HCT116 (cell line): ENCODE results near the gene WWOX. TPM values are rescaled to one million over a fixed set of nuclear protein-coding genes. Genes with fewer than 3 reads are reported as not detected.

Experiments
- ATAC-seq: fragments of 200-7000 bp; cut with Tn5 transposase; 2 replicates; pipeline ENCODE4 v1.9.1; 2020; ENCODE audit warnings: mild to moderate bottlenecking, moderate library complexity
- BruUV-seq: library from RNA; stranded (reverse); fragments of 400-500 nt; replicated peaks from 2 replicates; lab custom pipeline; 2021; lab: Mats Ljungman, UMichigan
- CTCF ChIA-PET: fragments of 300-600 bp; sonication (Branson Sonifier 250); formaldehyde crosslinking; loops from one replicate; lab custom pipeline; 2021; ENCODE audit warnings: antibody characterized with exemption; lab: Charles Lee
- POLR2A ChIA-PET: fragments of 300-600, 350-600 bp; sonication (Branson Sonifier 250); formaldehyde crosslinking; loops from one replicate; lab custom pipeline; 2021; ENCODE audit warnings: antibody characterized with exemption; lab: Charles Lee
- RAD21 ChIA-PET, 2 experiments: fragments of 300-600 bp; sonication (Branson Sonifier 250); formaldehyde crosslinking; loops; one replicate each; lab custom pipeline; 2023; ENCODE audit warnings: low total read pairs in 2 of 2; ENCODE audit not compliant: uncharacterized antibody in 2 of 2, unreplicated experiment in 2 of 2, low non-redundant PET in 1 of 2; lab: Charles Lee
- DNase-seq: peaks from one replicate; pipeline ENCODE4 v3.0.0-alpha.2; 2010; ENCODE audit warnings: low read depth, low spot score
- H2AFZ ChIP-seq: fragments of 200-600 bp; shearing (Covaris generic), sonication (generic); 2 replicates; pipeline ENCODE4 v1.6.1; 2017; ENCODE audit warnings: low read depth, mixed run types, mixed read lengths, antibody characterized with exemption, low read length; ENCODE audit not compliant: poor library complexity, severe bottlenecking
- H3K27ac ChIP-seq: 2 replicates; pipeline ENCODE4 v1.5.1; 2012; ENCODE audit warnings: low read depth, low read length
- H3K27me3 ChIP-seq: fragments of 200-600 bp; sonication (generic); 2 replicates; pipeline ENCODE4 v1.6.1; 2016; ENCODE audit warnings: mixed run types, low read length, mixed read lengths; ENCODE audit not compliant: insufficient read depth
- H3K36me3 ChIP-seq, 2 experiments: fragments of 200-500 bp in 1 of 2; fragments of 200-600 bp in 1 of 2; sonication (Bioruptor generic) in 1 of 2; sonication (generic) in 1 of 2; 2 replicates each; pipeline versions ENCODE4 v1.5.1 to v1.6.1; 2014 to 2016; ENCODE audit warnings: low read length in 2 of 2, inconsistent platforms in 1 of 2, mixed read lengths in 1 of 2, mixed run types in 1 of 2; ENCODE audit not compliant: insufficient read depth in 2 of 2, control insufficient read depth in 1 of 2
- H3K4me1 ChIP-seq, 2 experiments: fragments of 200-600 bp in 1 of 2; sonication (generic) in 1 of 2; 2 replicates each; pipeline versions ENCODE4 v1.5.1 to v1.6.1; 2012 to 2017; ENCODE audit warnings: low read length in 2 of 2, inconsistent platforms in 1 of 2, mild to moderate bottlenecking in 1 of 2, mixed read lengths in 1 of 2, mixed run types in 1 of 2, moderate library complexity in 1 of 2; ENCODE audit not compliant: insufficient read depth in 2 of 2, control insufficient read depth in 1 of 2
- H3K4me2 ChIP-seq: fragments of 200-600 bp; sonication (generic); 2 replicates; pipeline ENCODE4 v1.6.1; 2017; ENCODE audit warnings: mixed run types, low read length, mixed read lengths
- H3K4me3 ChIP-seq, 2 experiments: fragments of 200-600 bp in 1 of 2; sonication (generic) in 1 of 2; replicated peaks in 1 of 2; 2 replicates each; pipeline ENCODE4 v1.5.1; 2011 to 2016; ENCODE audit warnings: low read length in 2 of 2, control low read depth in 1 of 2, low read depth in 1 of 2, mild to moderate bottlenecking in 1 of 2, mixed read lengths in 1 of 2, mixed run types in 1 of 2
- H3K79me2 ChIP-seq: fragments of 200-600 bp; sonication (generic); 2 replicates; pipeline ENCODE4 v1.6.1; 2017; ENCODE audit warnings: mild to moderate bottlenecking, mixed run types, low read length, moderate library complexity, mixed read lengths; ENCODE audit not compliant: insufficient read depth
- H3K9ac ChIP-seq: fragments of 200-600 bp; sonication (generic); 2 replicates; pipeline ENCODE4 v1.6.1; 2016; ENCODE audit warnings: low read length, mixed read lengths
- H3K9me2 ChIP-seq: fragments of 200-600 bp; sonication (generic), shearing (Covaris generic); 2 replicates; pipeline ENCODE4 v1.6.1; 2017; ENCODE audit warnings: mixed run types, mild to moderate bottlenecking, moderate library complexity; ENCODE audit not compliant: insufficient read depth
- H3K9me3 ChIP-seq, 2 experiments: fragments of 200-500 bp in 1 of 2; fragments of 200-600 bp in 1 of 2; sonication (Bioruptor generic) in 1 of 2; sonication (generic) in 1 of 2; 2 replicates each; pipeline ENCODE4 v1.6.1; 2014 to 2017; ENCODE audit warnings: low read length in 2 of 2, mixed read lengths in 2 of 2, inconsistent platforms in 1 of 2, low read depth in 1 of 2, mild to moderate bottlenecking in 1 of 2, mixed run types in 1 of 2, moderate library complexity in 1 of 2; ENCODE audit not compliant: control insufficient read depth in 1 of 2, insufficient read depth in 1 of 2
- H4K20me1 ChIP-seq: fragments of 200-600 bp; sonication (generic), shearing (Covaris generic); 2 replicates; pipeline ENCODE4 v1.6.1; 2017; ENCODE audit warnings: mixed run types, mild to moderate bottlenecking, moderate library complexity; ENCODE audit not compliant: insufficient read depth
- CBX3 ChIP-seq: IDR thresholded peaks from 2 replicates; pipeline ENCODE4 v1.6.1; 2012; ENCODE audit warnings: low read depth
- CEBPB ChIP-seq: IDR thresholded peaks from 2 replicates; pipeline ENCODE4 v1.6.1; 2012; ENCODE audit warnings: low read depth
- EGR1 ChIP-seq: IDR thresholded peaks from 2 replicates; pipeline ENCODE4 v1.6.1; 2012; ENCODE audit warnings: low read depth
- ELF1 ChIP-seq: IDR thresholded peaks from 2 replicates; pipeline ENCODE4 v1.6.1; 2012; ENCODE audit warnings: low read depth, borderline replicate concordance
- EZH2 ChIP-seq: fragments of 200-600 bp; sonication (generic); IDR thresholded peaks from 2 replicates; pipeline ENCODE4 v1.6.1; 2017; ENCODE audit warnings: antibody characterized with exemption, mixed run types
- EZH2phosphoT487 ChIP-seq: fragments of 200-600 bp; IDR thresholded peaks from 2 replicates; pipeline ENCODE4 v1.6.1; 2018; ENCODE audit warnings: antibody characterized with exemption, borderline replicate concordance
- FOSL1 ChIP-seq: IDR thresholded peaks from 2 replicates; pipeline ENCODE4 v1.6.1; 2012; ENCODE audit warnings: low read depth
- JUND ChIP-seq: IDR thresholded peaks from 2 replicates; pipeline ENCODE4 v1.6.1; 2012
- POLR2A ChIP-seq: IDR thresholded peaks from 2 replicates; pipeline ENCODE4 v1.7.0; 2011; ENCODE audit warnings: borderline replicate concordance; ENCODE audit not compliant: insufficient read depth, insufficient read length; ENCODE audit errors: extremely low read depth
- POLR2AphosphoS5 ChIP-seq: IDR thresholded peaks from 2 replicates; pipeline ENCODE4 v1.6.1; 2011; ENCODE audit warnings: mild to moderate bottlenecking, low read depth, low read length, moderate library complexity
- RAD21 ChIP-seq: IDR thresholded peaks from 2 replicates; pipeline ENCODE4 v1.6.1; 2012; ENCODE audit warnings: low read depth, mild to moderate bottlenecking
- SIN3A ChIP-seq: IDR thresholded peaks from 2 replicates; pipeline ENCODE4 v1.6.1; 2012; ENCODE audit warnings: low read depth
- SP1 ChIP-seq: IDR thresholded peaks from 2 replicates; pipeline ENCODE4 v1.6.1; 2012; ENCODE audit warnings: low read depth
- SRF ChIP-seq: IDR thresholded peaks from 2 replicates; pipeline ENCODE4 v1.6.1; 2012; ENCODE audit warnings: low read depth
- TCF7L2 ChIP-seq: IDR thresholded peaks from 2 replicates; pipeline ENCODE4 v1.7.0; 2011; ENCODE audit warnings: borderline replicate concordance, inconsistent platforms; ENCODE audit not compliant: insufficient read depth, insufficient read length; ENCODE audit errors: extremely low read depth
- ZFX ChIP-seq: fragments of 450-650 bp; IDR thresholded peaks from 2 replicates; pipeline ENCODE4 v1.6.1; 2017
- intact Hi-C: fragments of 100-400 bp; cut with micrococcal nuclease; formaldehyde crosslinking; loops from 2 replicates; pipeline ENCODE4 v1.10.0; 2022
- total RNA-seq: library from RNA; stranded (reverse); gene quantifications from one replicate; pipeline ENCODE4 v1.2.1, GENCODE V29; 2021; ENCODE audit not compliant: unreplicated experiment
- TF ChIP-seq, protein P1 (sequence below): IDR thresholded peaks from 2 replicates; pipeline ENCODE4 v1.6.1; 2012
- TF ChIP-seq, protein P2 (sequence below): IDR thresholded peaks from 2 replicates; pipeline ENCODE4 v1.6.1; 2011; ENCODE audit warnings: mild to moderate bottlenecking, low read length, moderate library complexity; ENCODE audit not compliant: insufficient replicate concordance; ENCODE audit errors: extremely low read depth
- TF ChIP-seq, protein P3 (sequence below): IDR thresholded peaks from 2 replicates; pipeline ENCODE4 v1.6.1; 2012

Gene WWOX
- total RNA-seq, 1 experiment from 2014 or later, result 13.7 TPM

DNA sequence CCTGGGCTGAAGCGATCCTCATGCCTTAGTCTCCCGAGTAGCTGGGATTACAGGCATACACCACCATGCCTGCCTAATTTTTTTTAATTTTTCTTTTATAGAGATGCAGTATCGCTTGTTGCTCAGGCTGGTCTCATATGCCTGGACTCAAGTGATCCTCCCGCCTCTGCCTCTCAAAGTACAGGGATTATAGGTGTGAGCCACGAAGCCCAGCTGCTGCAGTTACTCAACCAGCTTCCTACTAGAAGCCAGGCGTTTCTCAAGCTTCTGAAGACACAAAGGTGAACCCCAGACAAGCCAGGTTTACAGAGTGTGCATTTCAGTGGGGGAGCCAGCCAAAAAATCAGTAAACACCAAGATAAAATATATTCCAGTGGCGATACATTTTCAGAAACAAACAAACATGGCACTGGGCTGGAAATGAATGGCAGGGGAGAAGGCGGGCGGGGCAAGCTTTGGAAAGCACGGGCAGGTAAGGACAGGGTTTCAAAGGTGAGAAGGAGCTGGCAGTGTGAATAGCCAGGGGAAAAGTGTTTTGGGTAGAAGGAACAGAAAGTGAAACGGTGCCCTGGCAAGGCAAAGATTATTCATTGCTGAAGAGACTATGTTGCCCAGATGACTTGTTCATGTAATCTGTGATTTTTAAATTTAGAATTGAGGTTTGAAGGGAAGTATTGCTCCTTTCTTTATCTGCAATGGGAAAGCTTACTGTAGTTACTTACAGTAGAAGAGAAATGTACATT lies 471.1 kb downstream of the WWOX start:
- no peaks in the 10 kb centered on the region for H4K20me1 ChIP-seq
- no peaks in the 10 kb centered on the region for H3K27me3 ChIP-seq
- no peak overlapping the region for H3K27ac ChIP-seq
- no peaks in the 10 kb centered on the region for H3K9me3 ChIP-seq
- no peak overlapping the region for H3K4me2 ChIP-seq
- H3K36me3 ChIP-seq, result no peaks in the 10 kb centered on the region
- ATAC-seq, result no peak
- no peak overlapping the region for H3K9ac ChIP-seq
- no peak for TF ChIP-seq SRF
- no peak for TF ChIP-seq CEBPB
- TF ChIP-seq CBX3, result no peak
- TF ChIP-seq ZFX, result no peak
- no peak for TF ChIP-seq ELF1
- TF ChIP-seq, protein P1, sequence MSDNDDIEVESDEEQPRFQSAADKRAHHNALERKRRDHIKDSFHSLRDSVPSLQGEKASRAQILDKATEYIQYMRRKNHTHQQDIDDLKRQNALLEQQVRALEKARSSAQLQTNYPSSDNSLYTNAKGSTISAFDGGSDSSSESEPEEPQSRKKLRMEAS, result no peak
- TF ChIP-seq EGR1, result no peak
- TF ChIP-seq FOSL1, result no peak
- no peak for TF ChIP-seq SIN3A
- no peak for TF ChIP-seq POLR2A
- TF ChIP-seq, protein P2, sequence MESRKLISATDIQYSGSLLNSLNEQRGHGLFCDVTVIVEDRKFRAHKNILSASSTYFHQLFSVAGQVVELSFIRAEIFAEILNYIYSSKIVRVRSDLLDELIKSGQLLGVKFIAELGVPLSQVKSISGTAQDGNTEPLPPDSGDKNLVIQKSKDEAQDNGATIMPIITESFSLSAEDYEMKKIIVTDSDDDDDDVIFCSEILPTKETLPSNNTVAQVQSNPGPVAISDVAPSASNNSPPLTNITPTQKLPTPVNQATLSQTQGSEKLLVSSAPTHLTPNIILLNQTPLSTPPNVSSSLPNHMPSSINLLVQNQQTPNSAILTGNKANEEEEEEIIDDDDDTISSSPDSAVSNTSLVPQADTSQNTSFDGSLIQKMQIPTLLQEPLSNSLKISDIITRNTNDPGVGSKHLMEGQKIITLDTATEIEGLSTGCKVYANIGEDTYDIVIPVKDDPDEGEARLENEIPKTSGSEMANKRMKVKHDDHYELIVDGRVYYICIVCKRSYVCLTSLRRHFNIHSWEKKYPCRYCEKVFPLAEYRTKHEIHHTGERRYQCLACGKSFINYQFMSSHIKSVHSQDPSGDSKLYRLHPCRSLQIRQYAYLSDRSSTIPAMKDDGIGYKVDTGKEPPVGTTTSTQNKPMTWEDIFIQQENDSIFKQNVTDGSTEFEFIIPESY, result no peak
- TF ChIP-seq JUND, result no peak
- TF ChIP-seq TCF7L2, result no peak
- TF ChIP-seq EZH2, result no peak
- TF ChIP-seq POLR2AphosphoS5, result no peak
- TF ChIP-seq, protein P3, sequence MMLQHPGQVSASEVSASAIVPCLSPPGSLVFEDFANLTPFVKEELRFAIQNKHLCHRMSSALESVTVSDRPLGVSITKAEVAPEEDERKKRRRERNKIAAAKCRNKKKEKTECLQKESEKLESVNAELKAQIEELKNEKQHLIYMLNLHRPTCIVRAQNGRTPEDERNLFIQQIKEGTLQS, result no peak
- no peak for TF ChIP-seq EZH2phosphoT487
- TF ChIP-seq RAD21, result no peak
- TF ChIP-seq SP1, result no peak
- ChIA-PET RAD21 (no interaction called here), POLR2A (no interaction called here), CTCF (no interaction called here)
- H3K4me1 ChIP-seq, result no peaks in the 10 kb centered on the region
- DNase-seq, result no peak
- H3K4me3 ChIP-seq, result no peak overlapping the region
- no peaks in the 10 kb centered on the region for H3K9me2 ChIP-seq
- no peaks in the 10 kb centered on the region for H3K79me2 ChIP-seq
- no peak overlapping the region for H2AFZ ChIP-seq
- intact Hi-C loops, result no loop called here
- BruUV-seq, result no TSS peak
